Measurements from ENCODE around the gene ERMP1. TPM values are rescaled to one million over a fixed set of nuclear protein-coding genes. Genes with fewer than 3 reads are reported as not detected.

ERMP1 gene
- total RNA-seq, 6 experiments from 2014 or later: 5.1 to 7.5 (median 6.8) TPM

DNA sequence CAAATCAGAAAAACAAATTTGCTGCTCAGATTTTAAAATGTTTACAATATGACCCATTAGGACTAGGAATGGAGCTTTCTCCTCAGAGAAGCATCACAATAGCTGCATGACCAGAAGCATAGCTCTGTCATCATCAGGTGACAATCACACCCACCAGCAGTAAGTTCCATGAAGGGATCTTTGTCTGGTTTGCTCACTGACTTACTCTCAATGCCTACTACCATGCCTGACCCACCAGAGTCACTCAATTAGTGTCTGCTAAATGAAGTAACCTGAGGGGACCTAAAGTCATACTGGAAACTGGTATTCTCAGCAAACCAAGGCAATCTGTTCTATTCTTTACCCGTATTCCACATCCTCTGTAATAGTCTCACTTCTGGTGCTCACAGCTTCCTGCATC, 7.7 kb downstream of the ERMP1 start:
- Mint-ChIP-seq H3K36me3 (ENCODE audit: low read depth) (no peaks in the 10 kb centered on the region), H3K27me3 (ENCODE audit: insufficient read depth) (no peaks in the 10 kb centered on the region), H3K27ac (no peak overlapping the region), H3K9me3 (no peaks in the 10 kb centered on the region), H3K4me3 (no peak overlapping the region), H3K4me1 (ENCODE audit: low read depth) (no peaks in the 10 kb centered on the region)
- no peak for DNase-seq
- no peak for TF ChIP-seq CTCF (IDR thresholded peaks at IDR 0.05)

DNA sequence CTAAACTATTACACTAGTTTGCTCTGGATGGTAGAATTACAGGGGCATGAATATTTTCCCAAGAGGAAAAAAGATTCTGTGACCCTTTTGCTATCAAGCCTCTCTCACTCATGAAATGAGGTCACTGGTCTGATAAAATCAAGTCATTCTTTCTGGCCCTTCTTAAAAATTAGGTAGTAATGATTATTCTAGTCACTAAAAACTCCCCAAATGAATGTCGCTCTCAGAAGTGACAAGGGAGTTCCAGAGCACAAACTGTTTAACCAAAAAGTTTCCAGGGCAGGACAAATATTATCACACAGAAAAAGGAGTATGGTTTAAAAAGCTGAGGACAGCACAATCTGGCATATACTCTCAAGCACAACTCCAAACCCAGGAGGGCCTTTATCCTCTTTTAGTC, 12.5 kb downstream of the ERMP1 start:
- Mint-ChIP-seq H3K27ac (no peak overlapping the region), H3K4me1 (ENCODE audit: low read depth) (peaks cover 28% of the 10 kb centered on the region), H3K36me3 (ENCODE audit: low read depth) (peaks cover 4% of the 10 kb centered on the region; the same call in 1 of the 2 replicates), H3K9me3 (no peaks in the 10 kb centered on the region), H3K27me3 (ENCODE audit: insufficient read depth) (no peaks in the 10 kb centered on the region), H3K4me3 (no peak overlapping the region)
- DNase-seq: no peak
- no peak for TF ChIP-seq CTCF (IDR thresholded peaks at IDR 0.05)

- Mint-ChIP-seq H3K9me3 (no peaks in the 10 kb centered on the region), H3K27ac (no peak overlapping the region), H3K36me3 (ENCODE audit: low read depth) (peaks cover 4% of the 10 kb centered on the region; the same call in 1 of the 2 replicates), H3K4me1 (ENCODE audit: low read depth) (peaks cover 36% of the 10 kb centered on the region), H3K27me3 (ENCODE audit: insufficient read depth) (no peaks in the 10 kb centered on the region), H3K4me3 (no peak overlapping the region)
- TF ChIP-seq CTCF (IDR thresholded peaks at IDR 0.05): no peak
- no peak for DNase-seq
Observed at GRCh38 chr9:5819174-5819573, 13.7 kb downstream of the ERMP1 start.

GRCh38 chr9:5818424-5819142, 14.3 kb downstream of the ERMP1 start:
- no peaks in the 10 kb centered on the region for H3K9me3 Mint-ChIP-seq
- DNase-seq: no peak
- H3K4me3 Mint-ChIP-seq: no peak overlapping the region
- peaks cover 36% of the 10 kb centered on the region for H3K4me1 Mint-ChIP-seq (ENCODE audit: low read depth)
- no peak for TF ChIP-seq CTCF (IDR thresholded peaks at IDR 0.05)
- H3K27me3 Mint-ChIP-seq (ENCODE audit: insufficient read depth): no peaks in the 10 kb centered on the region
- H3K36me3 Mint-ChIP-seq (ENCODE audit: low read depth): peaks cover 4% of the 10 kb centered on the region; the same call in 1 of the 2 replicates
- H3K27ac Mint-ChIP-seq: peak overlapping the region; percentile 45

- H3K27me3 Mint-ChIP-seq (ENCODE audit: insufficient read depth): no peaks in the 10 kb centered on the region
- peaks cover 36% of the 10 kb centered on the region for H3K4me1 Mint-ChIP-seq (ENCODE audit: low read depth)
- peaks cover 4% of the 10 kb centered on the region; the same call in 1 of the 2 replicates for H3K36me3 Mint-ChIP-seq (ENCODE audit: low read depth)
- TF ChIP-seq CTCF (IDR thresholded peaks at IDR 0.05): no peak
- H3K27ac Mint-ChIP-seq: peak overlapping the region; percentile 45
- no peaks in the 10 kb centered on the region for H3K9me3 Mint-ChIP-seq
- DNase-seq: peak; percentile 62
- no peak overlapping the region for H3K4me3 Mint-ChIP-seq
Observed at GRCh38 chr9:5817862-5818261, 15.1 kb downstream of the ERMP1 start.

Data from HFFc6 (cell line).